ENCODE measurements around the gene KLHL2. TPM values are rescaled to one million over a fixed set of nuclear protein-coding genes. Genes with fewer than 3 reads are reported as not detected.

KLHL2 gene
- total and polyA plus RNA-seq, 2 experiments from 2014 or later = 7.1 to 14.8 TPM

DNA sequence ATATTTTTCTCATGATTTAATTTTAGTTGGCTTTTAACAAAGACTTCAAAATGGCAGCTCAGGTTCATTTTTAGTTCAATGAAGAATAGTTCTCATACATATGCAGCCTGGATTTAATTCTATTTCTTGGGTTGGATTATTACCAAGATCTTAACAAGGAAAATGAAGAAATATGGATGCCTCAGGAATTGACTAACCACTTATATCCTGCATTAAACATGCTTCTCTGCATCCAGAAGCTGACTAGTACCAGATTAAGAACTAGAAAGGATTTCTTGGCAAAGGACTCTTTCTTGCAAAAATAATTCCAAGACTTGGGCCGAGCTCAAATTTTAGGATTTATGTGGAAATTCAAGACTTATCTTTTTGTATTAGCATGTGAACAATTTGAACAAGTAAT lies 5.6 kb upstream of the KLHL2 start (continued):
- TF ChIP-seq, protein P1, sequence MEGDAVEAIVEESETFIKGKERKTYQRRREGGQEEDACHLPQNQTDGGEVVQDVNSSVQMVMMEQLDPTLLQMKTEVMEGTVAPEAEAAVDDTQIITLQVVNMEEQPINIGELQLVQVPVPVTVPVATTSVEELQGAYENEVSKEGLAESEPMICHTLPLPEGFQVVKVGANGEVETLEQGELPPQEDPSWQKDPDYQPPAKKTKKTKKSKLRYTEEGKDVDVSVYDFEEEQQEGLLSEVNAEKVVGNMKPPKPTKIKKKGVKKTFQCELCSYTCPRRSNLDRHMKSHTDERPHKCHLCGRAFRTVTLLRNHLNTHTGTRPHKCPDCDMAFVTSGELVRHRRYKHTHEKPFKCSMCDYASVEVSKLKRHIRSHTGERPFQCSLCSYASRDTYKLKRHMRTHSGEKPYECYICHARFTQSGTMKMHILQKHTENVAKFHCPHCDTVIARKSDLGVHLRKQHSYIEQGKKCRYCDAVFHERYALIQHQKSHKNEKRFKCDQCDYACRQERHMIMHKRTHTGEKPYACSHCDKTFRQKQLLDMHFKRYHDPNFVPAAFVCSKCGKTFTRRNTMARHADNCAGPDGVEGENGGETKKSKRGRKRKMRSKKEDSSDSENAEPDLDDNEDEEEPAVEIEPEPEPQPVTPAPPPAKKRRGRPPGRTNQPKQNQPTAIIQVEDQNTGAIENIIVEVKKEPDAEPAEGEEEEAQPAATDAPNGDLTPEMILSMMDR (conservative IDR thresholded peaks at IDR 0.05; ENCODE audit: low read depth in 2 of 2) = no peak
- TF ChIP-seq ETS1 (IDR thresholded peaks at IDR 0.05) = no peak
- no peak for TF ChIP-seq CREB1 (CRISPR knock-in tag; IDR thresholded peaks at IDR 0.05; ENCODE audit: low read depth)
- TF ChIP-seq POLR2AphosphoS5 (IDR thresholded peaks at IDR 0.05; ENCODE audit: low read depth) = no peak
- no peak for TF ChIP-seq EZH2phosphoT487 (IDR thresholded peaks at IDR 0.05; ENCODE audit: unreplicated experiment)
- TF ChIP-seq ZNF114 (CRISPR knock-in tag; IDR thresholded peaks at IDR 0.05) = no peak
- no peak for TF ChIP-seq REST (IDR thresholded peaks at IDR 0.05; ENCODE audit: unreplicated experiment)

DNA sequence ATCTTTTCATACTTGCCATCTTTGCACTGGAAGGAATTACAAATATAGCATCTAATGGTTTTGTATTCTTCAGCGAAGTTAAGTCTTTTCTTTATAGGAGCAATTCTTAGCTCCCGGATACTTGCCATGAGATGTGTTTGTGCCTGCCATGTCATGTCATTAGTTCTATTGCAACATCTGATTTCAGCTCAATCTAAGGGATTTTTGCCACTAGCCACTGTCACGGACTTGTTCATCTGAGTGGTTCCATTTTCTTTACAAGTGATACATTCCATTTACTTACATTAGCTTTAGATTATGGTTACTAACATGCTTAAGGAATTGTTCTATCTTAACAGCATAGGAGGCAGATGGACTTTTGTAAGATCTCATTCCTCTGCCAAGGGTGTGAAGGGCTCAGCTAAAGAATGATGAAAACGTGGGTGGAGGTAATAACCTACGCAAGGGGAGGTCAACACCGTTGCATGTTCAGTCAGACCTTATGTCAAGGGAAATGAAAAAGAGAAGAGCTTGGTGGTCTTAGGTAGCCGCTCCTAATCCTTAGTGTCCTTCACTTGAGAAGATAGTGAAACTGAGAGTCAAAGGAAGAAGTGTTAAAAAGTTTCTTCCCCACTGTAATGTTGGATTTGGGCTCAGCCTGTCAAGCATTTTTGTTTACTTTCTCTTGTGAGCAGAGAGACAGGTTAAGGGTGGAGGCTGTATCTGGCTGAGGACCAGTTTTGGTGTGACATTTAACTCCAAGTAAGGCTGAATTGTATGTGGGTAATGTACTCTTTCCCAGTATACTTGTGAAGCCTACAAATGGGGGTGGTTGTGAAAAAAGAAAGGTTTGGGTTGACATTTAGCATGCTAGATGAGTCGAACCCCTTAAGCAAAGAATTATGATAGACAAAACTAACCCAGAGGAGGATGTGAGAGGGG lies 3.6 kb upstream of the KLHL2 start:
- H3K27me3 ChIP-seq (ENCODE audit: insufficient read depth) = peaks cover 26% of the 10 kb centered on the region
- no peak overlapping the region for H3K4me3 ChIP-seq
- H3K27me3 Mint-ChIP-seq (ENCODE audit: insufficient read depth, low read depth, poor library complexity) = peaks cover 18% of the 10 kb centered on the region
- H3K36me3 ChIP-seq (ENCODE audit: insufficient read depth) = no peaks in the 10 kb centered on the region
- no peak overlapping the region for H3K4me3 Mint-ChIP-seq
- no peak overlapping the region for H2AFZ ChIP-seq
- H3K9me3 Mint-ChIP-seq = no peaks in the 10 kb centered on the region; the same call in 2 of the 3 replicates
- H3K9me2 ChIP-seq (ENCODE audit: insufficient read depth) = no peaks in the 10 kb centered on the region
- H3K4me1 ChIP-seq (ENCODE audit: insufficient read depth) = peaks cover 22% of the 10 kb centered on the region
- no peaks in the 10 kb centered on the region; the same call in 1 of the 2 replicates for H4K20me1 ChIP-seq (replicated peaks; ENCODE audit: insufficient read depth)
- DNase-seq (ENCODE audit: low spot score) (no peak), ATAC-seq (no peak)
- H3K79me2 ChIP-seq (replicated peaks; ENCODE audit: insufficient read depth) = peaks cover 9% of the 10 kb centered on the region
- no peaks in the 10 kb centered on the region; the same call in 1 of the 2 replicates for H3F3A ChIP-seq (replicated peaks; ENCODE audit: low read depth)
- H3K4me1 Mint-ChIP-seq = peaks cover 26% of the 10 kb centered on the region
- H3K4me2 ChIP-seq = no peak overlapping the region
- H3K36me3 Mint-ChIP-seq (ENCODE audit: low read depth) = no peaks in the 10 kb centered on the region
- no peak overlapping the region for H3K27ac Mint-ChIP-seq
- no peak overlapping the region for H3K27ac ChIP-seq (ENCODE audit: low read depth)
- TF ChIP-seq ZNF114 (CRISPR knock-in tag; IDR thresholded peaks at IDR 0.05) (no peak), POLR2AphosphoS5 (IDR thresholded peaks at IDR 0.05; ENCODE audit: low read depth) (no peak), ZNF331 (CRISPR knock-in tag; IDR thresholded peaks at IDR 0.05; ENCODE audit: low read depth) (no peak), ETS1 (IDR thresholded peaks at IDR 0.05) (no peak)
- TF ChIP-seq, protein P1 (conservative IDR thresholded peaks at IDR 0.05; ENCODE audit: low read depth in 2 of 2) = no peak

Data from GM23338 (cell line).